HG03135 (cell line): ENCODE data around the gene PLTP.
"Not testable (repeated sequence)": the region's sequence is repeated elsewhere in the genome, so short reads cannot be mapped to it uniquely, and the experiment has no call there.

ENCODE experiments used
- ATAC-seq: cut with Tn5 transposase; IDR thresholded peaks from one replicate; pipeline ENCODE4 v1.9.1; 2021; ENCODE audit warnings: mild to moderate bottlenecking, moderate library complexity; ENCODE audit not compliant: unreplicated experiment

PLTP gene

GRCh38 chr20:45911486-45912343, at the start of gene PLTP:
Gene PLTP, minus strand, starts transcription at chr20:45912155. Its CDS starts 703 bp downstream, at chr20:45911452.
- no peak for ATAC-seq

- ATAC-seq = no peak
Observed at GRCh38 chr20:45959956-45960630, 48.1 kb upstream of the PLTP start.

DNA sequence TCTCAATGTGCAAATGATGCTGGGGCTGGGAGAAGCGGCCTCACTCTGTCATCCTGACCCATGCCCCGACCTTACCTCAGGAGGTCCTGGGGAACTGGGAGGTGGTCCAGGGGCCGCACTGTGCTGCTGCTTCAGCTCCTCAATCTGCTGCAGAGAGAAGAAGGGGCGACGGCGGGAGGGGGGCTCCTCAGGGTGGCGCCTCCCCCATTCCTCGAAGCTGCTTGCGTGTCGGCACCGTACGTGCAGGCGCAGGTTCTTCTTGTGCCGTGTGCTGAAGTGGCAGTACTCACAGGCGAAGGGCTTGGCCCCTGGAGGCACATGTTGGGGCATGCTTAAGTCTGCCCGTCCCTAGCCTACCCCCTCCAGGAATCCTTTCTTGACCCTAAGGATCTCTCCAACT, 47.2 kb upstream of the PLTP start:
- no peak for ATAC-seq

- ATAC-seq = no peak
Observed at GRCh38 chr20:45958593-45958992, 46.6 kb upstream of the PLTP start.

GRCh38 chr20:45957021-45957941, 45.3 kb upstream of the PLTP start:
- ATAC-seq = no peak

DNA sequence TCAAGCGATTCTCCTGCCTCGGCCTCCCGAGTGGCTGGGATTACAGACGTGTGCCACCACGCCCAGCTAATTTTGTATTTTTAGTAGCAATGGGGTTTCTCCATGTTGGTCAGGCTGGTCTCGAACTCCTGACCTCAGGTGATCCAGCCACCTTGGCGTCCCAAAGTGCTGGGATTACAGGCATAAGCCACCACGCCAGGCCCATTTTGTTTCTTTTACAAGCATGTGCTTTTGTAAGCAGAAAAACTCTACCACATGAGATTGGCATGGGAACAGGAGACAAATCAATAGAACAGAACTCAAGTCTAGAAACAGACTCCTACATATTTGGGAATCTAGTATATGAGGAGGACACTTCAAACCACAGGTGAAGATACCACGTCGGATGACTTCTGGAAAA, 44.4 kb upstream of the PLTP start:
- not testable (repeated sequence) for ATAC-seq

DNA sequence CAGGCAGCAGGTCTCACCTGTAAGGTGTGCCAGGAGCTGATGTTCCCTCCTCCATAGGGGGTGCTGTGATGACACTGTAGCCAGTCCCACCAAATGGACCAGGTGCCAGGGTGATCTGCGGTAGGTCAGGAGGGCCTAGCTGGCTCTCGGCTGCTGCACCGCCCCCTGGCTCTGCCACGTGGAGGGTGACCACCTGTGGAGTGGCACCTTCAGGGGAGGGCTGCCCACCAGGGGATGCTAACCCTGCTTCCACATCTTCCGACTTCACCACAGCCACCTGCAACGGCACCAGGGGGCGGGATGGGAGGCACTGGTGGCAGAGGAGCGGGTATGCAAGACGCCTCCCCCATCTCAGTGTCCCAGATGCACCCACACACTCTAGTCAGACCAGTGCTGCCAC, 41.7 kb upstream of the PLTP start:
- no peak for ATAC-seq

DNA sequence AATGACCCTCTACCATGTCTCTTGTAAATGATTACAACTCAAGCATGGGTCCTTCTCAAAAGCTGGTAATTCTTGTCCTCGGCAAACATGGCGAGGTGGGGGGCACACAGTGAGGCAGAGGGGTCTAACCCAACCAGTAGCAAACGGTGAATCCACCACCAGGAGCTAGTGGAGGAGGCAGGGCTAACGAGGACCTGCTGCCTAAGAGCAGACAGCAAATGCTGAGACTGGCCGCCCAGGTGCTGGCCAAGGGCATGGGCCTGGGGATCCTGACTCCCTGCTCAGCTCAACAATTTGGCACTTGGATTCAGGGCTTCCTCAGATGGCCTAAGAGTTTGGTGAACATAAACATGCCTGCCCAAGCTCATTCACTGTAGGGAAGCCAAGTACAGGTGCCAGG, 40.9 kb upstream of the PLTP start:
- no peak for ATAC-seq

DNA sequence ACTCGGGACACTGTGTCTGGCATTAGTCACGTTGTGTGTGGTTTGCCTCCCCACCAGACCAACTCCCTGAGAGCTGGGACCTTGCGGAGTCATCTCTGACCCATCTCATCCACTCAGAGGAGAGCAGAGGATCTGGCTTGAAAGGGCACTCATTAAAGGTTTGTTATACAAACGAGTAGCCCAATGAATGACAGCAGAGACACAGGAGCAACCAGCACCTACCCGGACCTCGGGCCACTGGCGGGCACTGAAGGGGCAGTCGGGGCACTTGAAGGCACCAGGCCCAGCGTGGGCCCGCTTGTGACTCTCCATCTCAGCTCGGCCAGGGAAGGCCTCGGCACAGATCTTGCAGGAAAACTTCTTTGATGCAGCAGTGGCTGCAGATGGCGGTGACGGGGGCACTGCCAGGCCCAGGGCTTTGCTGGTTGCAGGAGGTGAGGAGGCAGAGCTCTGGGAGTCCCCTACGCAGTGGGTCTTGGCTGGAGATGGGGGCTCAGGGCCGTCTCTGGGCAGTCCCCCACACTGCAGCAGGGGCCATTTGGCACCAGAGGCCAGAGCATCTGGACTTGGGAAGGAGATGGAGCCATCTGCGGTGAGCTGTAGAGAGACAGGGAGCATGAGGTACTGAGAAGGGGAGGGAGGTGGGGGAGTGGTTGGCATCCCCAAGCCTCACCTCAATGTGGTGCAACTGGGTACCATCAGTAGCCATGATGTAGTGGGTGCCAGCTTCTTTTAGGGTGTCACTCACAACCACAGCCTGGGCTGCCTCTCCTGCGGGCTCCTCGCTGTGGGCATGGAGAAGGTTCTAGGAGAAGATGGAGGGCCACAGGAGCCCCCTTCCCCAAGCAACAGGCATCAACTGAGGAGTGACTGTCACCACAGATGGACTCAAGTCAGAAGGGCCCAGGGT, 40.2 kb upstream of the PLTP start:
- ATAC-seq = no peak

DNA sequence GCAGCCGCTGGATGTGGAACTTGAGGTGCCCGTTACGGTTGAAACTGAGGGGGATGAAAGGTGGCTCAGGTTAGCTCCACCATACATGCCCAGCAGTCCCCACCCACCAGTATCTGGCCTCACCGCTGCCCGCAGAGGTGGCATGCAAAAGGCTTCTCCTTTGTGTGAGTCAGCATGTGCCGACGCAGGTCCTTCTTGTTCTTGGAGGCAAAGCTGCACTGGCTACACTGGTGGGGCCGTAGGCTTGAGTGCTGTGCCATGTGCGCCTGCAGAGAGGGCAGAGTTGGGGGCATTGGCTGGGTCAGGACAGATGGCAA, 38.3 kb upstream of the PLTP start:
- no peak for ATAC-seq

DNA sequence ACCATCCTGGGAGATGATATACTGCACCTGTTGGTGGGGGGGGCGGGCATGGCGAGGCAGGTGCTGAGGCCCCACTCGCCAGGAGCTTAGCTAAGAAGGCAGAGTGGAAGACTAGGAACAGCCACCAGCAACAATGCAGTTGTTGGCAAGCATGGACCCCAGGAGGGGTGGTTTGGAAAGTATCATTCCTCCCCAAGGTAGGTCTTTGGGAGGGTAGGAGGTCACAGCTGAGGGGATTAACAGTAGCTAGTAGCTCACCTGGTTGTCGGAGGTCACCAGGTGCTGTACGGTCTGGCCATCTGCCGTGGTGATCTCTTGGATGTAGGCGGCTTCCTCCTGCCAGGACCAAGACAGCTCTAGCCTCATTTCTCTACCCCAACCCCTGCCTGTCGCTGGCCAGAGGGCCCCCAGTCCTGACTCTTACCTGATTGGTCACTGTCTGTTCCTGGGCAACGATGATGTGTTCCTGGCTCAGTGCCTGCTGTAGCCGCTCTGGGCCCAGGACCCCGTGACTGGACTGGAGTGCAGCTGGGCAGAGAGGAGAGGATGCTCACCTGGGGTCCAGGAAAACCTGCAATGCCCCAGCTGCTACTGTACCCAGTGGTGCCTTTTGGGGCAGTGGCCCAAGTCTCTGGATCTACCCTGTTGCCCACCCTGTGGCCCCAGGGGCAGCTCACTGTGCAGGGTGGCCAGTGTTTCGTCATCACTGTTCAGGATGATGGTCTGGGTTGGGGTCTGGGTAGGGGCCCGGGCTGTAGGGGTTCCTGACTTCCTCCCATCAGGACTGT, 37.8 kb upstream of the PLTP start:
- no peak for ATAC-seq

DNA sequence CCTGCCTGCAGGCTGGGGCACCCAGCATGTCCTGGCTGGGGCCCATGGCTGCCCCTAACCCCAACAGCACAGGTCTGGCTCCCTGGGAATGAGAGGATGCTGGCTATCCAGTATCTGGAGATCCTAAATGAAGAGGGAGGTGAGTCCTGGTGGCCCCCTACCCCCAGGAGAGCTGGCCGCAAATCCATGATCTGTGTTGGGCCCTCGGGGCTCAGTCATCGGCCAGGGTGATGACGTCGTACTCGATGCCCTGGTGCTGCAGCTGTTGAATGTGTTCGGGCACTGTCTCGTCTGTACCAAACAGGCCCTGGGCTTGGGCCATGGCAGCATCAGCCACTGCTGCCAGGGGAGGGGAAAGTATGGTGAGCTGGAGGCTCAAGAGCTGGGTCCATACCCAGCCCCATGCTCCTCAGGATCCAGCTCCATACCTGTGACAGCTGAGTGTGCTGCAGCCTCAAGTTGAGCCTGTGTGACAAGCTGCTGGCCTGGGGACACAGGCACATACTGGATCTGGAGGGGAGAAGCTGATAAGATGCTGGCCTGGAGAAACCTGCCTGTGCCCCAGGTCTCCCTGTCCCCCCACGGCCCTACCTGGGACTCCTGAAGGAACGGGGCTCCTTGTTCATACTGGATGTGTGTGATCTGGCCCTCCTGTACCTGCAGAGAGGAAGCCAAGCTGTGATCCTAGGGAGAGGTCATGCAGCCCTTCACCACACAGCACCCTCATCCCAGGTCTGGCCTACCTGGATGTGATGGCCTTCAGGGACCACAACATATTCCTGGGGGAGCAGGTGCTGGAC, 37.0 kb upstream of the PLTP start:
- no peak for ATAC-seq

DNA sequence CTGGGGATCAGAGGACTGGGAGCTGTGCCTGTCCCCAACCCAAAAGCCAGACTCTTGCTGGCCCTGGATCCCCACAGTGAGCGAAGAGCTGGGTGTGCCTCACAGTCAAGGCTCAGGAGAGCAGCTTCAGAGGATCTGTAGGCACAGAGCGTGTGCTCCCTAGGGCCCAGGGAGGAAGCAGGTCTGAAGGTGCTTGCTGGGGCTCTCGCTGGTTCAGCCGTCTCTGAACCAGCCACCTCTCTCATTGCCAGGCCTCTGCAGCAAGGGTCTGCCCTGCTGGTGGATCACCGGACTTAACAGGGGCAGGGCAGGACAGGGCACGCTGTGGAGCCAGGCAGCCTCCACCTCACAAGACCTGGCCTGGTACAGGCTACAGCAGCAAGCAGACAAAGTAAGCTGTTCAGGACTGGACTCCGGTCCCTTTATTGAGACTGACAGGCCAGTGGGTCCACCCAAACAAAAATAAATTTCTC, 36.3 kb upstream of the PLTP start:
- ATAC-seq = no peak

GRCh38 chr20:45947110-45947866, 35.3 kb upstream of the PLTP start:
- ATAC-seq = no peak

DNA sequence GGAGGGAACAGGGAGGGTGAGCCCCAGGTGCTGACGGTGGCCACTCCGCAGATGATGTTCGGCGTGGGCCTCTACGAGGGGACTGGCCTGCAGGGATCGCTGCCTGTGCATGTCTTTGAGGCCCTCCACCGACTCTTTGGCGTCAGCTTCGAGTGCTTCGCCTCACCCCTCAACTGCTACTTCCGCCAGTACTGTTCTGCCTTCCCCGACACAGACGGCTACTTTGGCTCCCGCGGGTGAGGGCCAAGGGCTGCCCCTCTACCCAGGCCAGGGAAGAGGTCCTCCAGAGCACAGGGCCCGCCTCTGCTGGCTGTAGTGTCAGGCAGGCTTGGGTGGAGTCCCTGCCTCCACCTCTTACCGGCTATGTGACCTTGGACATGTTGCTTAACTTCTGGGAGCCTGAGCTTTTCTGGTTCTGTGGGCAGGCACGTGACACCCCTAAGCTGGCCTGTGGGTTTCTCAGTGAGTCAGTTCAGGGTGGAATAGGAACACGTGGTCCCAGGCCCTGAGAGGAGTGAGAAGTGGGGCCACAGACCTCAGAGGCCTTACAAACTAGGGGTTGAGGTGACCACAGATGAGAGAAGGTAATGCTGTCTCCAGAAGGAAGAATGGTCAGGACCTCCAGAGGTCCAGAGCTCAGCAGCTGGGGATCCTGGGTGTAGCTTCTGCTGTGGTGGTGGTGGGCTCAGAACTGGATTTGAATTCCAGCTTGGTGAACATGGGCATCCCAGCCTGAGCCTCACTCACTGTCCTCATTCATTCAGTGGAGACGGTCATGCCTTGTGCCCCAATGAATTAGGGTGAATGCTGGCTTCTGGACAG, 34.4 kb upstream of the PLTP start:
- ATAC-seq = no peak

DNA sequence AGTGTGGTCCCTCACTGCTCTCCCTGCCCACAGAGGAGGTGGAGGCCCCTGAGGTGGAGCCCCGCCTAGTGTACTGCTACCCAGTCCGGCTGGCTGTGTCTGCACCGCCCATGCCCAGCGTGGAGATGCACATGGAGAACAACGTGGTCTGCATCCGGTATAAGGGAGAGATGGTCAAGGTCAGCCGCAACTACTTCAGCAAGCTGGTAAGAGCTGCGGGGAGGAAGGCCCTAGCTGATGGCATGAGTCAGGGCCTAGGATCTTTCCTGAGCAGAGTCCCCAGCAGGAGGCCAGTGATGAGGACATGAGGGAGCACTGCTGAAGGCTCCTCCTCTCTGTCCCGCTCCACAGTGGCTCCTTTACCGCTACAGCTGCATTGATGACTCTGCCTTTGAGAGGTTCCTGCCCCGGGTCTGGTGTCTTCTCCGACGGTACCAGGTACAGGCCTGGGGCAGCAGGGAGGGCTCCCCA, 33.8 kb upstream of the PLTP start:
- ATAC-seq = no peak
